Esophagus squamous epithelium (tissue), 5 donors: Measurements from ENCODE around the gene MBD5. TPM values are rescaled to one million over a fixed set of nuclear protein-coding genes. Genes with fewer than 3 reads are reported as not detected.

ENCODE experiments used
- DNase-seq: peaks from one replicate; lab custom pipeline; 2025; lab: John Stamatoyannopoulos, UW
- H3K27ac ChIP-seq, 4 donors: fragments of 200-600 bp; sonication (generic); one replicate each; pipeline ENCODE4 v1.5.1; 2016 to 2019; ENCODE audit warnings: mild to moderate bottlenecking in 1 of 4
- H3K27me3 ChIP-seq, 4 donors: fragments of 200-600 bp; sonication (generic); 1 replicate in 3 of 4; 2 replicates in 1 of 4; pipeline versions ENCODE4 v1.5.1 to v1.6.0; 2017 to 2021; ENCODE audit warnings: antibody characterized with exemption in 1 of 4
- H3K36me3 ChIP-seq, 3 donors: fragments of 200-600 bp; sonication (generic); one replicate each; pipeline ENCODE4 v1.5.1; 2016 to 2019
- H3K4me1 ChIP-seq, 3 donors: fragments of 200-600 bp; sonication (generic); one replicate each; pipeline ENCODE4 v1.5.1; 2017 to 2019
- H3K4me3 ChIP-seq, 4 donors: fragments of 200-600 bp; sonication (generic); 1 replicate in 3 of 4; 2 replicates in 1 of 4; pipeline ENCODE4 v1.5.1; 2016 to 2019; ENCODE audit warnings: mild to moderate bottlenecking in 2 of 4, moderate library complexity in 1 of 4
- H3K9me3 ChIP-seq, 3 donors: fragments of 200-600 bp; sonication (generic); one replicate each; pipeline ENCODE4 v1.5.1; 2016 to 2019
- CTCF ChIP-seq, 6 experiments: fragments of 450-650 bp in 4 of 6; fragments of 200-600 bp in 2 of 6; sonication (generic) in 2 of 6; IDR thresholded peaks; one replicate each; pipeline ENCODE4 v1.5.1; 2016 to 2019; ENCODE audit warnings: antibody characterized with exemption in 6 of 6, mild to moderate bottlenecking in 4 of 6, moderate library complexity in 4 of 6
- POLR2A ChIP-seq, 4 donors: fragments of 450-650 bp; IDR thresholded peaks; one replicate each; pipeline ENCODE4 v1.6.1; 2017; ENCODE audit warnings: antibody characterized with exemption in 4 of 4, mild to moderate bottlenecking in 4 of 4, moderate library complexity in 3 of 4
- WGBS, 2 donors: methylation state at CpG; one replicate each; pipeline ENCODE4 v1.1.5; 2018; 5-methylcytosine and 5-hydroxymethylcytosine counted together
- intact Hi-C: fragments of 100-400 bp; cut with DNase I; formaldehyde crosslinking; loops from one replicate; pipeline ENCODE4 v1.15.0; 2022
- total RNA-seq, 4 donors: library from RNA; depleted of rRNA; stranded (reverse); fragments of >200 nt; gene quantifications; one replicate each; pipeline ENCODE4 v1.1.0, GENCODE V29; 2016
- donor health status: DM: yes; HTN: yes; CAD: no.

Gene MBD5
- total RNA-seq, 4 donors from 2014 or later: 11.8 to 23.8 (median 14.0) TPM

- no peaks in the 10 kb centered on the region for H3K27me3 ChIP-seq
- no peak overlapping the region for H3K27ac ChIP-seq
- no peaks in the 10 kb centered on the region for H3K4me1 ChIP-seq
- TF ChIP-seq CTCF (IDR thresholded peaks at IDR 0.05): no peak
- no peak for TF ChIP-seq POLR2A (IDR thresholded peaks at IDR 0.05)
- no peak for DNase-seq
- H3K36me3 ChIP-seq: no peaks in the 10 kb centered on the region
- H3K4me3 ChIP-seq: no peak overlapping the region
- 85 to 94% methylated on average over 1 of the region's 1 CpG for WGBS, 2 donors
- intact Hi-C loops: no loop called here
- no peaks in the 10 kb centered on the region for H3K9me3 ChIP-seq
Observed at GRCh38 chr2:148447877-148448276, 427.0 kb downstream of the MBD5 start.

GRCh38 chr2:148450531-148450930 lies 429.6 kb downstream of the MBD5 start:
- H3K27me3 ChIP-seq: no peaks in the 10 kb centered on the region
- no peak for DNase-seq
- intact Hi-C loops: no loop called here
- H3K4me1 ChIP-seq: no peaks in the 10 kb centered on the region
- no peak overlapping the region for H3K4me3 ChIP-seq
- TF ChIP-seq POLR2A (IDR thresholded peaks at IDR 0.05): no peak
- no peak for TF ChIP-seq CTCF (IDR thresholded peaks at IDR 0.05)
- no peaks in the 10 kb centered on the region for H3K9me3 ChIP-seq
- H3K27ac ChIP-seq: no peak overlapping the region
- no peaks in the 10 kb centered on the region for H3K36me3 ChIP-seq
- WGBS, 2 donors: 88 to 90% methylated on average over 3 of the region's 3 CpGs

- H3K27me3 ChIP-seq: no peaks in the 10 kb centered on the region
- 96 to 97% methylated on average over 2 of the region's 2 CpGs for WGBS, 2 donors
- no peak overlapping the region for H3K4me3 ChIP-seq
- no peaks in the 10 kb centered on the region for H3K4me1 ChIP-seq
- H3K27ac ChIP-seq: no peak overlapping the region
- no peaks in the 10 kb centered on the region for H3K36me3 ChIP-seq
- DNase-seq: no peak
- intact Hi-C loops: no loop called here
- no peaks in the 10 kb centered on the region for H3K9me3 ChIP-seq
- no peak for TF ChIP-seq CTCF (IDR thresholded peaks at IDR 0.05)
- no peak for TF ChIP-seq POLR2A (IDR thresholded peaks at IDR 0.05)
Observed at GRCh38 chr2:148451046-148451445, 430.2 kb downstream of the MBD5 start.

- Histone ChIP-seq H3K9me3 (no peaks in the 10 kb centered on the region), H3K27me3 (no peaks in the 10 kb centered on the region), H3K4me1 (no peaks in the 10 kb centered on the region), H3K36me3 (no peaks in the 10 kb centered on the region), H3K4me3 (no peak overlapping the region), H3K27ac (no peak overlapping the region)
- WGBS, 2 donors: 82% methylated on average over 4 of the region's 4 CpGs
- no peak for DNase-seq
- no peak for TF ChIP-seq POLR2A (IDR thresholded peaks at IDR 0.05)
- no peak for TF ChIP-seq CTCF (IDR thresholded peaks at IDR 0.05)
- intact Hi-C loops: no loop called here
Observed at GRCh38 chr2:148455791-148456190, 434.9 kb downstream of the MBD5 start.

- no peak overlapping the region for H3K4me3 ChIP-seq
- no peaks in the 10 kb centered on the region for H3K9me3 ChIP-seq
- no peaks in the 10 kb centered on the region for H3K36me3 ChIP-seq
- H3K27me3 ChIP-seq: no peaks in the 10 kb centered on the region
- no peak for TF ChIP-seq CTCF (IDR thresholded peaks at IDR 0.05)
- TF ChIP-seq POLR2A (IDR thresholded peaks at IDR 0.05): no peak
- H3K27ac ChIP-seq: no peak overlapping the region
- intact Hi-C loops: no loop called here
- no peaks in the 10 kb centered on the region for H3K4me1 ChIP-seq
- 97 to 100% methylated on average over 2 of the region's 2 CpGs for WGBS, 2 donors
- no peak for DNase-seq
Observed at GRCh38 chr2:148458171-148458570, 437.3 kb downstream of the MBD5 start.
